ENCODE results near the gene NEDD9.

The NEDD9 gene

GRCh38 chr6:11258260-11259237 lies 26.1 kb upstream of the NEDD9 start:
- no peak for DNase-seq

- DNase-seq: no peak
These were observed 23.1 kb upstream of the NEDD9 start for GRCh38 chr6:11255610-11256009.

- no peak for DNase-seq
These were observed 21.1 kb upstream of the NEDD9 start for GRCh38 chr6:11253594-11253993.

- DNase-seq: no peak
These were observed 19.3 kb upstream of the NEDD9 start for GRCh38 chr6:11251553-11252360.

- no peak for DNase-seq
These were observed 17.6 kb upstream of the NEDD9 start for GRCh38 chr6:11250108-11250507.

GRCh38 chr6:11248974-11249761 lies 16.7 kb upstream of the NEDD9 start:
- no peak for DNase-seq

GRCh38 chr6:11246722-11247121 lies 14.3 kb upstream of the NEDD9 start:
- no peak for DNase-seq

GRCh38 chr6:11245381-11246256 lies 13.2 kb upstream of the NEDD9 start:
- DNase-seq: no peak

- DNase-seq: no peak
These were observed 12.1 kb upstream of the NEDD9 start for GRCh38 chr6:11244387-11245126.

- DNase-seq: no peak
These were observed 11.4 kb upstream of the NEDD9 start for GRCh38 chr6:11243861-11244260.

- no peak for DNase-seq
These were observed 10.2 kb upstream of the NEDD9 start for GRCh38 chr6:11242711-11243110.

GRCh38 chr6:11241793-11242201 lies 9.3 kb upstream of the NEDD9 start:
- no peak for DNase-seq

- no peak for DNase-seq
These were observed 8.8 kb upstream of the NEDD9 start for GRCh38 chr6:11241154-11241792.

GRCh38 chr6:11237956-11238355 lies 5.5 kb upstream of the NEDD9 start:
- no peak for DNase-seq

- no peak for DNase-seq
These were observed 5.0 kb upstream of the NEDD9 start for GRCh38 chr6:11237428-11237827.

GRCh38 chr6:11236915-11237314 lies 4.4 kb upstream of the NEDD9 start:
- no peak for DNase-seq

GRCh38 chr6:11236076-11236750 lies 3.7 kb upstream of the NEDD9 start:
- no peak for DNase-seq

GRCh38 chr6:11235062-11235461 lies 2.6 kb upstream of the NEDD9 start:
- DNase-seq: no peak

GRCh38 chr6:11233673-11234573 lies 1.5 kb upstream of the NEDD9 start:
- DNase-seq: no peak

Data from activated naive CD4-positive, alpha-beta T cell treated with anti-CD3 and anti-CD28 coated beads, Interleukin-2, amount 50 U/mL, for 16 hours (primary cell).